Lung (tissue), 12 donors: Measurements from ENCODE around the gene ANKRD10. TPM values are rescaled to one million over a fixed set of nuclear protein-coding genes. Genes with fewer than 3 reads are reported as not detected.

Source experiments
- ATAC-seq: fragments of 200-7000 bp; cut with Tn5 transposase; one replicate; pipeline ENCODE4 v1.9.1; 2020; ENCODE audit warnings: moderate number of reproducible peaks; ENCODE audit not compliant: insufficient read depth, low FRiP score
- DNase-seq, 3 donors: peaks; one replicate each; pipeline ENCODE4 v3.0.0-alpha.2; 2013 to 2017
- H3K27ac ChIP-seq, 2 donors: one replicate each; pipeline ENCODE4 v1.5.1; 2013; ENCODE audit warnings: mild to moderate bottlenecking in 2 of 2, moderate library complexity in 2 of 2, control low read depth in 1 of 2, inconsistent platforms in 1 of 2, low read depth in 1 of 2, low read length in 1 of 2
- H3K27me3 ChIP-seq, 3 donors: one replicate each; pipeline ENCODE4 v1.5.1; 2013; ENCODE audit warnings: low read length in 2 of 3; ENCODE audit not compliant: control insufficient read depth in 3 of 3, insufficient read depth in 3 of 3
- H3K36me3 ChIP-seq, 4 donors: one replicate each; pipeline ENCODE4 v1.5.1; 2013; ENCODE audit warnings: low read length in 4 of 4, mild to moderate bottlenecking in 1 of 4, moderate library complexity in 1 of 4; ENCODE audit not compliant: control insufficient read depth in 4 of 4, insufficient read depth in 4 of 4
- H3K4me1 ChIP-seq, 5 donors: one replicate each; pipeline ENCODE4 v1.5.1; 2013; ENCODE audit warnings: low read length in 5 of 5, mild to moderate bottlenecking in 2 of 5, moderate library complexity in 1 of 5; ENCODE audit not compliant: control insufficient read depth in 5 of 5, insufficient read depth in 5 of 5
- H3K4me3 ChIP-seq: one replicate; pipeline ENCODE4 v1.5.1; 2013; ENCODE audit warnings: mild to moderate bottlenecking, control low read depth, moderate library complexity
- H3K9ac ChIP-seq, 2 donors: one replicate each; pipeline ENCODE4 v1.5.1; 2013; ENCODE audit warnings: low read length in 2 of 2, control low read depth in 1 of 2; ENCODE audit not compliant: insufficient read depth in 1 of 2
- H3K9me3 ChIP-seq, 4 donors: one replicate each; pipeline ENCODE4 v1.5.1; 2013; ENCODE audit warnings: low read length in 3 of 4, mild to moderate bottlenecking in 1 of 4, moderate library complexity in 1 of 4; ENCODE audit not compliant: control insufficient read depth in 4 of 4, insufficient read depth in 3 of 4
- CTCF ChIP-seq: IDR thresholded peaks from 2 replicates; pipeline ENCODE4 v1.5.1; 2012; ENCODE audit warnings: mild to moderate bottlenecking; ENCODE audit errors: control extremely low read depth, extremely low read depth
- WGBS, 2 donors: extraction: QIAGEN DNeasy Blood & Tissue Kit; methylation state at CpG; one replicate each; pipeline ENCODE4 v1.1.7; 2013; 5-methylcytosine and 5-hydroxymethylcytosine counted together
- polyA plus RNA-seq, 2 donors: library from polyadenylated mRNA; stranded (reverse); fragments of 200-250 nt; gene quantifications; one replicate each; pipeline ENCODE4 v1.2.1, GENCODE V29; 2013
- total RNA-seq, 2 donors: library from RNA; depleted of rRNA in 1 of 2; stranded (reverse); fragments of >200 nt in 1 of 2; gene quantifications; one replicate each; pipeline ENCODE4 v1.2.1, GENCODE V29; 2014 to 2021
- donor health status: control.
- donor health status: control.
- donor health status: Bipolar disorder and iron deficiency.
- donor health status: healthy.
- donor health status: DM: yes; HTN: yes; CAD: no.

ANKRD10 gene
- total and polyA plus RNA-seq, 4 donors, result 44.0 to 353 (median 92.3) TPM

- Histone ChIP-seq H3K27ac (no peak overlapping the region), H3K9ac (no peak overlapping the region), H3K4me3 (no peak overlapping the region), H3K4me1 (peaks cover 3 to 24% (median 9%) of the 10 kb centered on the region in 5 donors), H3K9me3 (no peaks in the 10 kb centered on the region), H3K27me3 (peaks cover 0 to 7% (median 0%) of the 10 kb centered on the region in 3 donors), H3K36me3 (no peaks in the 10 kb centered on the region)
- 76 to 81% methylated on average over 13 of the region's 13 CpGs for WGBS, 2 donors
- TF ChIP-seq CTCF, result no peak
- no peak for ATAC-seq
- peak in 1 of 3 donors; percentile 8 for DNase-seq
These were observed 42.7 kb downstream of the ANKRD10 start for GRCh38 chr13:110872034-110872767.

GRCh38 chr13:110869805-110870706, 44.8 kb downstream of the ANKRD10 start:
- TF ChIP-seq CTCF, result no peak
- Histone ChIP-seq H3K9ac (no peak overlapping the region), H3K4me3 (no peak overlapping the region), H3K36me3 (no peaks in the 10 kb centered on the region), H3K4me1 (peaks cover 3 to 21% (median 9%) of the 10 kb centered on the region in 5 donors), H3K27ac (peak overlapping the region; percentile 83 to 90), H3K27me3 (peaks cover 0 to 7% (median 0%) of the 10 kb centered on the region in 3 donors), H3K9me3 (peaks cover 0 to 2% (median 0%) of the 10 kb centered on the region in 4 donors)
- DNase-seq, result peak; percentile 77 to 88 (median 81)
- WGBS, 2 donors, result 33 to 34% methylated on average over 34 of the region's 34 CpGs
- ATAC-seq, result peak; percentile 83

GRCh38 chr13:110869231-110869804, 45.6 kb downstream of the ANKRD10 start:
- Histone ChIP-seq H3K36me3 (no peaks in the 10 kb centered on the region), H3K4me3 (no peak overlapping the region), H3K9me3 (peaks cover 0 to 2% (median 0%) of the 10 kb centered on the region in 4 donors), H3K9ac (no peak overlapping the region), H3K27me3 (peaks cover 0 to 7% (median 0%) of the 10 kb centered on the region in 3 donors), H3K27ac (peak overlapping the region; percentile 83 to 90), H3K4me1 (peaks cover 3 to 18% (median 9%) of the 10 kb centered on the region in 5 donors)
- no peak for ATAC-seq
- peak in 1 of 3 donors; percentile 17 for DNase-seq
- no peak for TF ChIP-seq CTCF
- WGBS, 2 donors, result 64 to 66% methylated on average over 22 of the region's 22 CpGs
